Fibroblast of skin of right quadriceps (primary cell): ENCODE measurements around the gene AKT2.
"Not testable (repeated sequence)": the region's sequence is repeated elsewhere in the genome, so short reads cannot be mapped to it uniquely, and the experiment has no call there.

ENCODE experiments used
- DNase-seq: peaks from one replicate; pipeline ENCODE4 v3.0.0-alpha.2; 2013

Gene AKT2

GRCh38 chr19:40284501-40285352 lies at the start of gene AKT2:
Gene AKT2, minus strand, starts transcription at chr19:40285345. Its CDS starts 20,078 bp downstream, at chr19:40265267.
- peak; percentile 77 for DNase-seq

GRCh38 chr19:40333083-40333482 lies 47.9 kb upstream of the AKT2 start:
- not testable (repeated sequence) for DNase-seq

GRCh38 chr19:40332669-40333068 lies 47.5 kb upstream of the AKT2 start:
- no peak for DNase-seq

DNA sequence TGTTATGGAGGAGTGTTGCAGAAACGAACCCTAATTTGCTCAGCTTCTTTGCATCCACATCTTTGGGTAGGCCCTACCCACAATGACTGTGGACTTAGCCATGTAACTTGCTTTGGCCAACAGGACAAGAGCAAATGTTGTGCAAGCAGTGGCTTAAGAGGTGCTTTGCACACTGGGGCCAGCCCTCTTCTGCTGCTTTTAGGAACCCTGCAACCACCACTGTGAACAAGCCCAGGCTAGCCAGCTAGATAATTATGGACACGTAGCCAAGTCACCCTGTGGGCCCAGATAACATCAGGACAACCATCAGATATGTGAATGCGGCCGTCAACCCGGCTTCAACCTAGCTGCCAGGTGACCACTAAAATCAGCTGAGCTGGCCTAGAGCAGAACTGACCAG lies 45.9 kb upstream of the AKT2 start:
- DNase-seq: no peak

- DNase-seq: no peak
Measured at GRCh38 chr19:40326201-40326600, 41.1 kb upstream of the AKT2 start.

DNA sequence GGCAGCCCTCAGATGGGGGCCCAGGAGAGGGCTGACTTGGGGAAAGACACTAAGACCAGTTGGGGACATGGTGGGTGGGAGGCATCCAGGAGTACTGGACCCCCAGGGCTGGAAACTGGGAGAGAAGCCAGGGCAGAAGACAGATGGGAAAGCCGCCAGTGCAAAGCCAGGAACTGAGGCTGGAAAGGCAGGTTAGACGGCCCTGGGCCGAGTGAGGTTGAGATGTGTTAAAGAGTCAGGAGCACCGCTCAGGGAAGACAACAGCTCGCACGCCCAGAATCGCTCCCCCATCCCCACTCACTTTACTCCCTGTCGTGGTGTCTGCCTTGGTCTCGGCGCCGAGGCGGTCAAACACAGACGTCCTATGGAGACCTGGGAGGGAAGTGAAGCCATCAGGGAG lies 38.6 kb upstream of the AKT2 start:
- no peak for DNase-seq

DNA sequence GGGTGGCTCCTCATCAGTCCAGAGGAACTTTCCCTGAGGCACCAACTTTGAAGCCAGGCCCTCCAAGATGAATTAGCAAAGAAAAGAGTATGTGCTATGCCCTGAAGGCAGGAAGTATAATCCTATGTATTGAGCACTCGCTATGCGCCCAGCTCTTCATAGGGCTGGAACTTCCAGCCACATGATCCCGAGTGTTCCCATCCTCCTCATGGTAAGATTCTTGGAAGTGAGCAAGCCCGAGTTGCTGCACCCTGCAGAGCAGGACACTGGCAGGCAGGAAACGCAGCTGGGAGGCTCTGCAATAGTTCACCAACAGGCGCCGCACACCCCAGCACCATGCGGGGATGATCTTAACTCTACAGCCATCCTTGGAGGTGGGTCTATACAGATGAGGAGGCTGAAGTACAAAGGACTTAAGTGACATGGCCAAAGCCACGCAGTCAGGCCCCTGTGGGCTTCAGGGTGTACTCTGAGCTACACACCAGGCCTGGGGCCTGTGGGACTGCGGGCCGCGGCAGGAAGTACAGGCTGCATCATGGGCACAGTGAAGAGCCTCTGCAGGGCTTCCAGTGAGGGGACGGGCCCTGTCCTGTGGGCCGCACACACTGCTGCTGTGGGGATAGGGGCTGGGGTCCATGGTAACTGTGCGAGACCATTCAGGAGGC lies 37.9 kb upstream of the AKT2 start:
- no peak for DNase-seq

DNA sequence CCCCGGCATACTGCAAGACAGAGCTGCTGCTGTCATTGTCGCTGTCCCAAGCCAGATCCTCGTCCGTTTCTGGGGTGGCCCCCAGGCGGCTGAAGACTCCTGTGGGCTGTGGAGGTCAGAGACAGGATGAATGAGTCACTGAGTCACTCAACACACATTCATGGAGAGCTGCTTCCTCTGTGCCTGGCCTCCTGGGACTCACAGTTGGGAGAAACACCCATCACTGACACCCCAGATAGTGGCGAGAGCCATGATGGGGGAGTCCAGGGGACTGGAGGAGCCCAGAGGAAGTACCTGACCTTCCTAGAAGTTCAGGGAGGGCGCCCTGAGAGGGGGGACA lies 37.1 kb upstream of the AKT2 start:
- no peak for DNase-seq

DNA sequence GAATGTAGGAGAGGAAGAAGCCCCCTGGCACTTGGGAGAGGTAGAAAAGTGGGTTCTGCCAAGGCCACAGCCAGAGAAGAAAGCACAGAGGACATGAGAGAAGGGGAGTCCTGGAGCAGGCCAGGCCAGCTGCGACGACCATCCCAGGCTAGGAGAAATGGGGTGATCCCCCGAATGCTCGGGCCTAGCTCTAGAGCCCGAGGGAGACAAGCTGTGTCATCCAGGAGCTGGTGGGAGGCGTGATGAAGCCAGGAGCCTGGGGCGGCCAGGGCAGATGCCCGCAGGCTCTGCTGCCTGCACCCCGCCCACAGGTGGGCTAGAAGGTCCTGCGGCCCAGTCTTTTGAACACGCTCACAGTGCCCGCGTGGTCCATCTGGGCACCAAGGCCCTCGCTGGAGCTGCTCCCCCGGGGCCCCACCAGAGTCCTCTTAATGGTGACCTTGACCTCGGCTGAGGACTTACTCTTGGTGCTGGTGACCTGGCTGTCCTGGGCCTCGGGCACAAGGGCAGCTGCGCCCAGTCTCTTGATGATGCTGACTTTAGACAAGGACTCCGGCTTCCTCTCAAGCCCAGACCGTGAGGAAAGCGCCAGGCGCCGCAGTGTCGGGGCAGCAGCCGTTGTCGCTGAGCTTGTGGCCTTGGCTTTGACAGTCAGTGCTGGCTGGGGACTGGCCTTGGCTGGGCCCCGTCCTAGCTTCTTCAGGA lies 36.6 kb upstream of the AKT2 start:
- no peak for DNase-seq

DNA sequence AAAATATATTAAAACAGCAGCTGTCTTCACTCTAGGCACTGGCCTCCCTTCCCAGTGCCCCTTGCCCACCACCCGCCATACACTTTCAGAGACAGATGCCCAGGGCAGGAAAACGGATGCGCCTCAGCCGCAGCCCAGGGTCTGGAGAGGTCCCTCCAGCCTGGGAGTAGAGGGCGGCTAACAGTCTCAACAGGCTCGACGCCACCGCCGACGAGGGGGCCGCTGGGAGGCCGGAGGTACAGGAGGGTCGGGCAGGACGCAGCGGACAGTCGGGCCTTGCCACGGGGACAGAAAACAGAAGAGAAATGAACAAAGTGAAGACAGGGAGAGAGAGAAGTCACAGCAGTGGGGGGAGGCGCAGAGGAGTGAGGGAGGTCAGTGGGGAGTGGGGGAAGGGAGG lies 35.9 kb upstream of the AKT2 start:
- DNase-seq: no peak

DNA sequence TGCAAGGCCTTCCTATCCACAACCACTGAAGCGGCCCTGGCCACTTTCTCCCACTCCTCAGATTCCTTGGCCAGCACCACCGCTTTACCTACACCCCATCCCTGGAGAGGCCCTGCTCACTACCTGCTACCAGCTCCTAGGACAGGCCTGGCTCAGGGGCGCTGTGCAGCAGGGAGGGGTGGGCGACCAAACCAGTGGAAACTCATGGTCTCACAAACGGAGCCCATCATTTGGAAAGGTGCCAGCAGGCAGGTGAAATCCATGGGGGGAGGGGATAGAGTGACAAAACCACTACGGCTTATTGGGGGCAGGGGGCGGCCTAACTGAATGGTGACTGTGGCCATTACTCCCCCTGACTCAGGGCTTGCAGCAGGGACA lies 35.4 kb upstream of the AKT2 start:
- no peak for DNase-seq

GRCh38 chr19:40317338-40317737 lies 32.2 kb upstream of the AKT2 start:
- no peak for DNase-seq

- no peak for DNase-seq
Measured at GRCh38 chr19:40315812-40316470, 30.8 kb upstream of the AKT2 start.

- no peak for DNase-seq
Measured at GRCh38 chr19:40314656-40315055, 29.5 kb upstream of the AKT2 start.

DNA sequence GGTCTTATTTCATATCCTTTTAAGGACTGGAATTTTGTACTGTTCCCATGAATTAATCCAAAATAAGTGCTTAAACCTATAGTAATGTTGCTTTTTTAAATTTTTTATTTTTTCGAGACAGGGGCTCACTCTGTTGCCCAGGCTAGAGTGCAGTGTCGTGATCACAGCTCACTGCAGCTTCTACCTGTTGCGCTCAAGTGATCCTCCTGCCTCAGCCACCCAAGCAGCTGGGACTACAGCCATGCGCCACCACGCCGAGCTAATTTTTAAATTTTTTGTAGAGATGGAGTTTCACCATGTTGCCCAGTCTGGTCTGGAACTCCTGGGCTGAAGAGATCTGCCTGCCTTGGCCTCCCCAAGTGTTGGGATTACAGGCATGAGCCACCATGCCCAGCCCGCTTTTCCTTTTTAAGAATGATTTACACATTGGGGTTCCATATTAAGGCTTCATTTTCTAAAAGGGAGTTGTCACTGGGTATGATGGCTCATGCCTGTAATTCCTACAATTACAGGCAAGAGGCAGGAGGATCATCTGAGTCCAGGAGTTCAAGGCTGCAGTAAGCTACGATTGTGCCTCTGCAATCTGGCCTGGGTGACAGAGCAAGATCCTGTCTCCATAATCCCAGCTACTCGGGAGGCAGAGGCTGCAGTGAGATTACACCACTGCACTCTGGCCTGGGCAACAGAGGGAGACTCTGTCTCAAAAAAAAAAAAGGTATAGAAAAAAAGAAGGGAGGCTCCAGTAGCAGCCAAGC lies 28.3 kb upstream of the AKT2 start:
- DNase-seq: no peak

DNA sequence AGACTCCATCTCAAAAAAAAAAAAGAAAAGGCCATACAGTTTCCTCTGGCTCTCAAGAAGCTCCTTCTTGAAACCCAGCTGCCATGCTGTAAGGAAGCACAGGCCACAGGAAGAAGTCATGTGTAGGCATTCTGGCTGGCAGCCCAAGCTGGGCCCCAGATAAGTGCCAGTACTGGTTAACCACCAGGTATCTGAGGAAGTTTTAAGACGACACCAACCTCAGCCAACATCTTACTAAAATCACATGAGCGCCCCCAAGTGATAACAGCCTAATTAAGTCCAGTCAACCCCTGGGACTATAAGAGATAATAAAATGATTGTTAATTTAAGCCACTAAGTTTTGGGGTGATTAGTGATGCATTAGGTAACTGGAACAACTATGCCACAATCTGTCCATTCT lies 27.4 kb upstream of the AKT2 start:
- DNase-seq: no peak

GRCh38 chr19:40309666-40310065 lies 24.5 kb upstream of the AKT2 start:
- DNase-seq: no peak

GRCh38 chr19:40305403-40305802 lies 20.3 kb upstream of the AKT2 start:
- peak; percentile 81 for DNase-seq

GRCh38 chr19:40304306-40304705 lies 19.2 kb upstream of the AKT2 start:
- peak; percentile 30 for DNase-seq

GRCh38 chr19:40303765-40304164 lies 18.6 kb upstream of the AKT2 start:
- no peak for DNase-seq

GRCh38 chr19:40302224-40303011 lies 17.3 kb upstream of the AKT2 start:
- no peak for DNase-seq

DNA sequence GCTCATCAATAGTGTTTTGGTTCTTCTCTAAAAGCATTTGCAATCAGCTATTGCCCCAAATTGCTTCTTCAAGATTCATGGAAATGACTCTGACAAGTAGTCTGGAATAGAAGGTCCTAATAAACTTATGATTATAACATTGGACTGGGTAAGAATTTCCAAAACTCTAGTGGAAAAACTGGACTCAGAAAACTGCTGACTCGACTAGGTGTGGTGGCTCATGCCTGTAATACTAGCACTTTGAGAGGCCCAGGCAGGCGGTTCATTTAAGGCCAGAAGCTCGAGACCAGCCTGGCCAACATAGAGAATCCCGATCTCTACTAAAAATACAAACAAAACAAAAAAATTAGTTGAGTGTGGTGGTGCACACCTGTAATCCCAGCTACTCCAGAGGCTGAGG lies 15.5 kb upstream of the AKT2 start:
- DNase-seq: no peak
